ENCODE results near the gene NANOS2. TPM values are rescaled to one million over a fixed set of nuclear protein-coding genes. Genes with fewer than 3 reads are reported as not detected.

Gene NANOS2
- total RNA-seq, 4 donors from 2014 or later, result not detected

GRCh38 chr19:45958320-45958719 is 43.7 kb upstream of the NANOS2 start:
- intact Hi-C loops (cut with DNase I; ENCODE audit: low total_unique reads), result no loop called here
- 79 to 91% methylated on average over 6 of the region's 6 CpGs for WGBS, 2 donors
- TF ChIP-seq POLR2A (IDR thresholded peaks at IDR 0.05) (no peak), CTCF (IDR thresholded peaks at IDR 0.05) (no peak)
- DNase-seq (ENCODE audit: low spot score in 2 of 2), result no peak
- no peak overlapping the region for H3K4me3 ChIP-seq (ENCODE audit: low read depth, poor library complexity, severe bottlenecking)

GRCh38 chr19:45955905-45956608 is 41.5 kb upstream of the NANOS2 start:
- TF ChIP-seq POLR2A (IDR thresholded peaks at IDR 0.05) (no peak), CTCF (IDR thresholded peaks at IDR 0.05) (no peak)
- H3K4me3 ChIP-seq (ENCODE audit: low read depth, poor library complexity, severe bottlenecking), result no peak overlapping the region
- WGBS, 2 donors, result 37 to 51% methylated on average over 12 of the region's 13 CpGs
- intact Hi-C loops (cut with DNase I; ENCODE audit: low total_unique reads), result no loop called here
- peak in 1 of 2 donors; percentile 28 for DNase-seq (ENCODE audit: low spot score in 2 of 2)

GRCh38 chr19:45954156-45954555 is 39.6 kb upstream of the NANOS2 start:
- H3K4me3 ChIP-seq (ENCODE audit: low read depth, poor library complexity, severe bottlenecking), result no peak overlapping the region
- no peak for TF ChIP-seq POLR2A (IDR thresholded peaks at IDR 0.05)
- no peak for TF ChIP-seq CTCF (IDR thresholded peaks at IDR 0.05)
- no peak for DNase-seq (ENCODE audit: low spot score in 2 of 2)
- intact Hi-C loops (cut with DNase I; ENCODE audit: low total_unique reads), result no loop called here
- 34 to 40% methylated on average over 9 of the region's 9 CpGs for WGBS, 2 donors

- intact Hi-C loops (cut with DNase I; ENCODE audit: low total_unique reads), result no loop called here
- no peak for TF ChIP-seq CTCF (IDR thresholded peaks at IDR 0.05)
- no peak for TF ChIP-seq POLR2A (IDR thresholded peaks at IDR 0.05)
- 90 to 93% methylated on average over 8 of the region's 8 CpGs for WGBS, 2 donors
- no peak overlapping the region for H3K4me3 ChIP-seq (ENCODE audit: low read depth, poor library complexity, severe bottlenecking)
- DNase-seq (ENCODE audit: low spot score in 2 of 2), result no peak
These were observed 39.1 kb upstream of the NANOS2 start for GRCh38 chr19:45953676-45954075.

- DNase-seq (ENCODE audit: low spot score in 2 of 2), result no peak
- intact Hi-C loops (cut with DNase I; ENCODE audit: low total_unique reads), result no loop called here
- TF ChIP-seq POLR2A (IDR thresholded peaks at IDR 0.05) (no peak), CTCF (IDR thresholded peaks at IDR 0.05) (no peak)
- WGBS, 2 donors, result 7 to 14% methylated on average over 40 to 43 of the region's 43 CpGs
- no peak overlapping the region for H3K4me3 ChIP-seq (ENCODE audit: low read depth, poor library complexity, severe bottlenecking)
These were observed 38.3 kb upstream of the NANOS2 start for GRCh38 chr19:45952686-45953505.
